Activated CD4-positive, CD25-positive, alpha-beta regulatory T cell treated with anti-CD3 and anti-CD28 coated beads, Interleukin-2, amount 50 U/mL, for 72 hours (primary cell): ENCODE results near the gene MTAP.

Source experiments
- DNase-seq: peaks from one replicate; pipeline ENCODE4 v3.0.0; 2021

The MTAP gene

GRCh38 chr9:21972361-21972760 is 169.9 kb downstream of the MTAP start:
- no peak for DNase-seq

DNA sequence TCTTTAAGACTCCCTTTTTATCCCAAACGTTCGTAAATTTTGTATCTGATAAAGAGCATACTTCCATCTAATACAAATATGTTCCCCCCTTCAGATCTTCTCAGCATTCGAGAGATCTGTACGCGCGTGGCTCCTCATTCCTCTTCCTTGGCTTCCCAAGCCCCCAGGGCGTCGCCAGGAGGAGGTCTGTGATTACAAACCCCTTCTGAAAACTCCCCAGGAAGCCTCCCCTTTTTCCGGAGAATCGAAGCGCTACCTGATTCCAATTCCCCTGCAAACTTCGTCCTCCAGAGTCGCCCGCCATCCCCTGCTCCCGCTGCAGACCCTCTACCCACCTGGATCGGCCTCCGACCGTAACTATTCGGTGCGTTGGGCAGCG is 171.9 kb downstream of the MTAP start:
- no peak for DNase-seq

- DNase-seq, result no peak
Observed at GRCh38 chr9:21974722-21975409, 172.4 kb downstream of the MTAP start.

GRCh38 chr9:21976334-21976875 is 174.0 kb downstream of the MTAP start:
- DNase-seq, result no peak

DNA sequence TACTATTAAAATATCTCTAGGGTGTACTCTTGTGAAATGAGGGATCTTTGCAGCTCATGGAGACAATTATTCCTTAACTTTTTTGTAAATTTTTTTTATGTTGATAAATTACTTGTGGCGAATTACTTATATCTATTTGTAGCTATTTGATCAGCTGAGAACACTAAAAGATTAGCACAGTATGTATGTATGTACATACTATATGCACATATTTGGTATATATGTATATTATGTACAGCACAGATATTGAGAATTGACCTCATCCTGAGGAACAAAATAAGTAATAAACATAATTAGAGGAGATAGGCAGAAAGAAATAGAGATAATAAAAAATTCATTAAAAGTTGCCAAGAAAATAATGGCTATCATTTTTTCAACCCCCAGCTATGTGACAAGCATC is 180.0 kb downstream of the MTAP start:
- no peak for DNase-seq

GRCh38 chr9:21982861-21983560 is 180.6 kb downstream of the MTAP start:
- DNase-seq, result no peak

GRCh38 chr9:21983561-21983935 is 181.1 kb downstream of the MTAP start:
- DNase-seq, result no peak

GRCh38 chr9:21984101-21984500 is 181.7 kb downstream of the MTAP start:
- no peak for DNase-seq

GRCh38 chr9:21985964-21986667 is 183.7 kb downstream of the MTAP start:
- DNase-seq, result no peak
